ENCODE measurements around the gene IL22RA1.

Gene IL22RA1

DNA sequence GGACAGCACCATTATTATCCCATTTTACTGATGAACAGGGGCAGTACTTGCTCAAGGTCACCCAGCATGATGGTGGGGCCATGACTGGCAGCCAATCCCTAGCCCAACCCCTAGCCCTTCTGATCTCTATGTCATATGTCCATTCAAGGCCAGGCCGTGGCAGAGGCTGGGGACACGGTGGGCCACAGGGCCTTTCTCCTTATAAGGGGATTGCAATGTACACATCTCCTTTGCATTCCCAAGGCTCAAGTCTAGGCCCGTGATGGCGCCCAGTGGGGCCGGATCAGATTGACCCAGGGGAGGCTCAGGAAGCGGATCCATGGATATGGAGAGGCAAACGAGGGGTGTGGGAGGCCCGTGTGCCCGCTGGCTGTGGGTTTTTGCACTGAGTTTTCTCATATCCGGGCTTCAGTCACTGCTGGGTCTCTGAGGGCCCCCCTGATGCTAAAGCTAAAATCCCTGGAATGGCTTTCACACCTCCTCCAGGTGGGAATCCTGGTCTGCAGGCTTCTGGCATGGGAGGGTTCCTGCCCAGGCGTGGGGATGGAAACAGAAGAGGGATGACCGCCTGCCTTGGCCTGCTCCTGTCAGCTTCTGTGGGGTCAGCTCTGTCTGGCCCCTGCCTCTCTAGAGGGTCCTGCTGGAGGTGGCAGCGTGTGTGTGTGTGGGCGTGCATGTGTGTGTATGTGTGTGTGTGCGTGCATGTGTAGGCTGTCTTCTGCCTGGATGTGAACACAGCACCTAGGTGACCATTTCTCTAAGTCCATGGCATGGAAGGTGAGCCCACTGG lies 33.1 kb downstream of the IL22RA1 start:
- Histone ChIP-seq H2AFZ (ENCODE audit: low read depth, low read length) (no peak overlapping the region), H3K18ac (ENCODE audit: low read depth in 1 of 2, low read length in 2 of 2) (no peak overlapping the region), H3K9ac (ENCODE audit: low read length) (no peak overlapping the region), H3K4me1 (ENCODE audit: control insufficient read depth, insufficient read depth, low read depth, low read length) (peaks cover 30% of the 10 kb centered on the region), H2AK5ac (ENCODE audit: low read length, severe bottlenecking) (no peak overlapping the region), H4K8ac (ENCODE audit: low read length) (no peak overlapping the region), H4K91ac (ENCODE audit: low read length) (no peak overlapping the region), H3K36me3 (ENCODE audit: control insufficient read depth in 1 of 2, insufficient read depth in 2 of 2, low read depth in 1 of 2, low read length in 2 of 2) (no peaks in the 10 kb centered on the region), H3K27me3 (ENCODE audit: control insufficient read depth in 1 of 2, insufficient read depth in 1 of 2, low read length in 2 of 2) (peaks cover 10 to 15% of the 10 kb centered on the region in 2 experiments), H3K27ac (ENCODE audit: low read length, poor library complexity, severe bottlenecking) (no peak overlapping the region), H2BK5ac (ENCODE audit: low read depth, low read length, poor library complexity, severe bottlenecking) (no peak overlapping the region), H2BK120ac (ENCODE audit: low read depth, low read length) (no peak overlapping the region), H3K4me3 (ENCODE audit: insufficient read depth in 1 of 2, low read depth in 1 of 2, low read length in 2 of 2) (no peak overlapping the region), H3K79me1 (replicated peaks; ENCODE audit: low read length, poor library complexity, severe bottlenecking) (no peaks in the 10 kb centered on the region), H3K14ac (ENCODE audit: low read length in 2 of 2) (no peak overlapping the region), H2BK15ac (ENCODE audit: low read depth, poor library complexity, severe bottlenecking) (no peak overlapping the region), H3K4ac (ENCODE audit: low read depth in 1 of 2, low read length in 2 of 2) (no peak overlapping the region), H3K23ac (ENCODE audit: low read length in 2 of 2) (no peak overlapping the region), H3K4me2 (ENCODE audit: low read length, poor library complexity, severe bottlenecking) (no peak overlapping the region), H2BK12ac (ENCODE audit: low read length in 2 of 2) (no peak overlapping the region), H3K9me3 (ENCODE audit: control insufficient read depth, low read length) (no peaks in the 10 kb centered on the region)
- no peak for DNase-seq
- 89% methylated on average over 15 of the region's 15 CpGs for WGBS

DNA sequence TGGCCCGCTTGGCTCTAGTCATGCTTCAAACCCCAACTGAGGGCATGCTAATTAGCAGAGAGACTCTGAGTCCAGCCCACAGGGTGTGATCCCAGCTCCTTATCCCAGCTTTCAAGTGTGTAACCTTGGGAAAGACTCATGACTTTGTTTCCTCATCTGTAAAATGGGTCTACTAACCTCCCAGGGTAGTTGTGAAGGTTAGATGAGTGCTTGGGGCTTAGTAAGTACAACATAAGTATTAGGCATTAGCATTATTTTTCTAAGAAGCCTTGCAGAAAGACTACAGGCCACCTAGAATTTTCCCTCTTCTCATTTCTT lies 33.8 kb downstream of the IL22RA1 start:
- no peak overlapping the region for H3K27ac ChIP-seq (ENCODE audit: low read length, poor library complexity, severe bottlenecking)
- no peak for DNase-seq
- H2AFZ ChIP-seq (ENCODE audit: low read depth, low read length) = no peak overlapping the region
- H3K4me1 ChIP-seq (ENCODE audit: control insufficient read depth, insufficient read depth, low read depth, low read length) = peaks cover 30% of the 10 kb centered on the region
- H3K9me3 ChIP-seq (ENCODE audit: control insufficient read depth, low read length) = no peaks in the 10 kb centered on the region
- H2BK12ac ChIP-seq (ENCODE audit: low read length in 2 of 2) = peak overlapping the region in 1 of 2 experiments; percentile 10
- no peak overlapping the region for H4K91ac ChIP-seq (ENCODE audit: low read length)
- no peak overlapping the region for H2BK15ac ChIP-seq (ENCODE audit: low read depth, poor library complexity, severe bottlenecking)
- no peak overlapping the region for H3K4me3 ChIP-seq (ENCODE audit: insufficient read depth in 1 of 2, low read depth in 1 of 2, low read length in 2 of 2)
- no peak overlapping the region for H2BK5ac ChIP-seq (ENCODE audit: low read depth, low read length, poor library complexity, severe bottlenecking)
- no peak overlapping the region for H4K8ac ChIP-seq (ENCODE audit: low read length)
- no peak overlapping the region for H3K23ac ChIP-seq (ENCODE audit: low read length in 2 of 2)
- peaks cover 8 to 11% of the 10 kb centered on the region in 2 experiments for H3K27me3 ChIP-seq (ENCODE audit: control insufficient read depth in 1 of 2, insufficient read depth in 1 of 2, low read length in 2 of 2)
- H3K36me3 ChIP-seq (ENCODE audit: control insufficient read depth in 1 of 2, insufficient read depth in 2 of 2, low read depth in 1 of 2, low read length in 2 of 2) = no peaks in the 10 kb centered on the region
- no peak overlapping the region for H3K4ac ChIP-seq (ENCODE audit: low read depth in 1 of 2, low read length in 2 of 2)
- H3K14ac ChIP-seq (ENCODE audit: low read length in 2 of 2) = no peak overlapping the region
- no peak overlapping the region for H2BK120ac ChIP-seq (ENCODE audit: low read depth, low read length)
- no peak overlapping the region for H3K18ac ChIP-seq (ENCODE audit: low read depth in 1 of 2, low read length in 2 of 2)
- peak overlapping the region; percentile 69 for H3K9ac ChIP-seq (ENCODE audit: low read length)
- H3K79me1 ChIP-seq (replicated peaks; ENCODE audit: low read length, poor library complexity, severe bottlenecking) = no peaks in the 10 kb centered on the region
- WGBS = 92% methylated on average over 1 of the region's 1 CpG
- H2AK5ac ChIP-seq (ENCODE audit: low read length, severe bottlenecking) = no peak overlapping the region
- no peak overlapping the region for H3K4me2 ChIP-seq (ENCODE audit: low read length, poor library complexity, severe bottlenecking)

DNA sequence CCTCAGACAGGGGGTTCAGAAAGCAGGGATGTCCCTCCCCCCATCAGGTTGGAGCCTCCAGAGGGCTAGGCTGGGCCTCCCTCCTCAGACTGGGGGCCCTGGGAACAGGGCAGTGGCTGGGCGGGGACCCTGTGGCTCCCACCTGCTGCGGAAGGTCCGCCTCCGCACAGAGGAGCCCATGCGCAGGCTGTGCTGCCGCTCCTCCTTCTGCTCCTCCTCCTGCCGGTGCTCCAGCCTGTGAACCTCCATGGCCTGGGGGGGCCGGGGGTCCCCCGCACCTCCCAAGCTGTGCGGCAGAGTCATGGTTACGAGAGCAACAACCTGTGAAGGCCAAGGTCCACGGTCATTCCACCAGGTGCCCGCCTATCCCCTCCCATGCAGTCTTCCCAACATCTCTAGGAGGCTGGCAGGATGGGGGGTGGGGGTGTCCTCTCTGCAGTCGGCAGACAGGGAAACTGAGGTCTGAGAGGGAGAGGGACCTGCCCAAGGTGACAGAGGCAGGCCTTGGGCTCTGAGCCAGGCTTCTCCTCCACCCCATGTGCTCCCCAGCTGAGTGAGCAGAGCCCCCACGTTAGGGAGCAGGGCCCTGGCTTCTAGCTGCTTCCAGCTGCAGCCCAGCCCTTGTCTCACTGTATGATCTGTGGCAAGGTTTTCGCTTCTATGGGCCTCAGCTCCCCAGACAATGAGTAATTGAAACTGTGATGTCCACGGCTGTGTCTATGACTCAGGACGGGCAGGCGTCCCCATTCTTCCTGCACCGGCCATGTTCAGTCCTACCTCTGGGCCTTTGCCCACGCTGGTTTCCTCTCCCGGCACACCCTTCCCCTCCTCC lies 34.4 kb downstream of the IL22RA1 start:
- Histone ChIP-seq H3K36me3 (ENCODE audit: control insufficient read depth in 1 of 2, insufficient read depth in 2 of 2, low read depth in 1 of 2, low read length in 2 of 2) (no peaks in the 10 kb centered on the region), H2BK120ac (ENCODE audit: low read depth, low read length) (no peak overlapping the region), H3K9me3 (ENCODE audit: control insufficient read depth, low read length) (no peaks in the 10 kb centered on the region), H2AFZ (ENCODE audit: low read depth, low read length) (no peak overlapping the region), H3K4ac (ENCODE audit: low read depth in 1 of 2, low read length in 2 of 2) (no peak overlapping the region), H2BK5ac (ENCODE audit: low read depth, low read length, poor library complexity, severe bottlenecking) (no peak overlapping the region), H4K8ac (ENCODE audit: low read length) (no peak overlapping the region), H3K14ac (ENCODE audit: low read length in 2 of 2) (no peak overlapping the region), H2BK12ac (ENCODE audit: low read length in 2 of 2) (peak overlapping the region in 1 of 2 experiments; percentile 10), H3K23ac (ENCODE audit: low read length in 2 of 2) (no peak overlapping the region), H3K4me1 (ENCODE audit: control insufficient read depth, insufficient read depth, low read depth, low read length) (peaks cover 30% of the 10 kb centered on the region), H3K27me3 (ENCODE audit: control insufficient read depth in 1 of 2, insufficient read depth in 1 of 2, low read length in 2 of 2) (peaks cover 2 to 5% of the 10 kb centered on the region in 2 experiments), H2BK15ac (ENCODE audit: low read depth, poor library complexity, severe bottlenecking) (no peak overlapping the region), H3K18ac (ENCODE audit: low read depth in 1 of 2, low read length in 2 of 2) (peak overlapping the region in 1 of 2 experiments; percentile 14), H3K4me2 (ENCODE audit: low read length, poor library complexity, severe bottlenecking) (no peak overlapping the region), H4K91ac (ENCODE audit: low read length) (no peak overlapping the region), H2AK5ac (ENCODE audit: low read length, severe bottlenecking) (peak overlapping the region; percentile 46), H3K9ac (ENCODE audit: low read length) (peak overlapping the region; percentile 69), H3K27ac (ENCODE audit: low read length, poor library complexity, severe bottlenecking) (peak overlapping the region; percentile 4), H3K79me1 (replicated peaks; ENCODE audit: low read length, poor library complexity, severe bottlenecking) (no peaks in the 10 kb centered on the region), H3K4me3 (ENCODE audit: insufficient read depth in 1 of 2, low read depth in 1 of 2, low read length in 2 of 2) (peak overlapping the region in 1 of 2 experiments; percentile 24)
- DNase-seq = peak; percentile 72
- WGBS = 76% methylated on average over 21 of the region's 22 CpGs

DNA sequence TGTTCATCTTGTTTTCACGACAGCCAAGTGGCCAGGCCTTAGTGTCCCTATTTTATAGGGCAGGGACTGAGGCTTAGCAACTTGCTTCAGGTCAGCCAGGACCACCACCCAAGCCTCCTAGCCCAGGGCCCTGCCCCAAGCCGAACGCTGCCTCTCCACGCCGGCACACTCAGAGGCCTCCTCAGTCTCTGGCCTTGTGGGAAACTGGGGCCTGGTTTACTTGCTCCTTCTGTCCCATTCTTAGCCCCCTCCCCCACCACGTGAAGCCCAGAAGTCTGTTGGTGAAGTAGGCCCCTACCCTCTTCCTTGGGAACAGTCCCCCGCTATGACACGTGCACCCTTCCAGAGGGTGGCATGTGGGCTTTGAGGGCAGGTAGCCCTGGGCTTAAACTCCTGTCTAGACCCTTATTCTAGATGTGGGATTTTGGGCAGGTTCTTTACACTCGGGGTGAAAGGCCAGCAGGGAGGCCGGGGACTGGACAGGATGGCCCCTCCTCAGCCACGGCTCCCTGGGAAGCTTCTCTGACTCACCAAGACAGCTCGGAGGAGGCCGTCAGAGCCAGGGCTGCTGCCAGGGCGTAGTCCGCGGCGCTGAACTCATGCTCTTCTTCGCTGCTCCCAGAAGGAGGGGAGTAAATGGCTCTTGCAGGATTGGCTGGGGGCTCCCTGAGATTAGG lies 35.3 kb downstream of the IL22RA1 start:
- Histone ChIP-seq H3K9ac (ENCODE audit: low read length) (peak overlapping the region; percentile 69), H3K18ac (ENCODE audit: low read depth in 1 of 2, low read length in 2 of 2) (no peak overlapping the region), H2BK12ac (ENCODE audit: low read length in 2 of 2) (no peak overlapping the region), H3K36me3 (ENCODE audit: control insufficient read depth in 1 of 2, insufficient read depth in 2 of 2, low read depth in 1 of 2, low read length in 2 of 2) (no peaks in the 10 kb centered on the region), H2BK5ac (ENCODE audit: low read depth, low read length, poor library complexity, severe bottlenecking) (no peak overlapping the region), H3K23ac (ENCODE audit: low read length in 2 of 2) (no peak overlapping the region), H3K9me3 (ENCODE audit: control insufficient read depth, low read length) (no peaks in the 10 kb centered on the region), H2AFZ (ENCODE audit: low read depth, low read length) (no peak overlapping the region), H3K14ac (ENCODE audit: low read length in 2 of 2) (no peak overlapping the region), H3K27ac (ENCODE audit: low read length, poor library complexity, severe bottlenecking) (no peak overlapping the region), H2BK120ac (ENCODE audit: low read depth, low read length) (no peak overlapping the region), H2AK5ac (ENCODE audit: low read length, severe bottlenecking) (peak overlapping the region; percentile 46), H4K91ac (ENCODE audit: low read length) (no peak overlapping the region), H3K4ac (ENCODE audit: low read depth in 1 of 2, low read length in 2 of 2) (no peak overlapping the region), H3K4me1 (ENCODE audit: control insufficient read depth, insufficient read depth, low read depth, low read length) (peaks cover 36% of the 10 kb centered on the region), H3K79me1 (replicated peaks; ENCODE audit: low read length, poor library complexity, severe bottlenecking) (no peaks in the 10 kb centered on the region), H3K4me2 (ENCODE audit: low read length, poor library complexity, severe bottlenecking) (no peak overlapping the region), H3K27me3 (ENCODE audit: control insufficient read depth in 1 of 2, insufficient read depth in 1 of 2, low read length in 2 of 2) (no peaks in the 10 kb centered on the region), H3K4me3 (ENCODE audit: insufficient read depth in 1 of 2, low read depth in 1 of 2, low read length in 2 of 2) (peak overlapping the region in 1 of 2 experiments; percentile 24), H4K8ac (ENCODE audit: low read length) (no peak overlapping the region), H2BK15ac (ENCODE audit: low read depth, poor library complexity, severe bottlenecking) (no peak overlapping the region)
- WGBS = 70% methylated on average over 18 of the region's 18 CpGs
- peak; percentile 62 for DNase-seq
